Neural progenitor cell (in vitro differentiated cells): ENCODE data around the gene RAB1B. TPM values are rescaled to one million over a fixed set of nuclear protein-coding genes. Genes with fewer than 3 reads are reported as not detected.
"Not testable (repeated sequence)": the region's sequence is repeated elsewhere in the genome, so short reads cannot be mapped to it uniquely, and the experiment has no call there.

ENCODE experiments used
- DNase-seq: peaks from one replicate; pipeline ENCODE4 v3.0.0-alpha.2; 2016; ENCODE audit warnings: low spot score
- H2AFZ ChIP-seq: fragments of 200-600 bp; sonication (generic); replicated peaks from 2 replicates; pipeline ENCODE4 v1.6.1; 2016; ENCODE audit warnings: antibody characterized with exemption
- H3F3A ChIP-seq: fragments of 200-600 bp; sonication (generic); 2 replicates; pipeline ENCODE4 v1.6.1; 2016; ENCODE audit warnings: antibody characterized with exemption, low read depth
- H3K27ac ChIP-seq: fragments of 200-600 bp; sonication (generic); 2 replicates; pipeline ENCODE4 v1.5.1; 2016; ENCODE audit warnings: mild to moderate bottlenecking
- H3K27me3 ChIP-seq: fragments of 200-600 bp; sonication (generic); 2 replicates; pipeline ENCODE4 v1.6.1; 2016; ENCODE audit warnings: mild to moderate bottlenecking, moderate library complexity
- H3K36me3 ChIP-seq: fragments of 200-600 bp; sonication (generic); 2 replicates; pipeline ENCODE4 v1.5.1; 2016
- H3K4me1 ChIP-seq: fragments of 200-600 bp; sonication (generic); 2 replicates; pipeline ENCODE4 v1.6.1; 2016; ENCODE audit warnings: mixed run types
- H3K4me2 ChIP-seq: fragments of 200-600 bp; sonication (generic); 2 replicates; pipeline ENCODE4 v1.6.1; 2016
- H3K4me3 ChIP-seq: fragments of 200-600 bp; sonication (generic); 2 replicates; pipeline ENCODE4 v1.5.1; 2016
- H3K79me2 ChIP-seq: fragments of 200-600 bp; sonication (generic); 2 replicates; pipeline ENCODE4 v1.6.1; 2016; ENCODE audit warnings: low read depth
- H3K9ac ChIP-seq: fragments of 200-600 bp; sonication (generic); 2 replicates; pipeline ENCODE4 v1.6.1; 2016
- H3K9me3 ChIP-seq: fragments of 200-600 bp; sonication (generic); 2 replicates; pipeline ENCODE4 v1.5.1; 2016; ENCODE audit warnings: low read depth
- H4K20me1 ChIP-seq: fragments of 200-600 bp; sonication (generic); 2 replicates; pipeline ENCODE4 v1.6.1; 2016; ENCODE audit warnings: low read depth
- H3K27ac Mint-ChIP-seq: 3 replicates; pipeline ENCODE4 v1.8.0; 2021; ENCODE audit warnings: mixed read lengths
- H3K27me3 Mint-ChIP-seq: 2 replicates; pipeline ENCODE4 v1.8.0; 2022; ENCODE audit warnings: low read depth, mild to moderate bottlenecking, inconsistent platforms, moderate library complexity, mixed read lengths; ENCODE audit not compliant: insufficient read depth
- H3K36me3 Mint-ChIP-seq: 3 replicates; pipeline ENCODE4 v1.8.0; 2021; ENCODE audit warnings: mixed read lengths
- H3K4me1 Mint-ChIP-seq: 3 replicates; pipeline ENCODE4 v1.8.0; 2021; ENCODE audit warnings: mixed read lengths
- H3K4me3 Mint-ChIP-seq: 3 replicates; pipeline ENCODE4 v1.8.0; 2021; ENCODE audit warnings: mild to moderate bottlenecking, moderate library complexity, mixed read lengths
- H3K9me3 Mint-ChIP-seq: 3 replicates; pipeline ENCODE4 v1.8.0; 2020; ENCODE audit warnings: mixed read lengths
- EZH2 ChIP-seq: fragments of 200-600 bp; sonication (generic); IDR thresholded peaks from 2 replicates; pipeline ENCODE4 v1.6.1; 2017; ENCODE audit warnings: antibody characterized with exemption, mild to moderate bottlenecking, moderate library complexity
- EZH2phosphoT487 ChIP-seq: fragments of 200-600 bp; sonication (generic); IDR thresholded peaks from 2 replicates; pipeline ENCODE4 v1.6.1; 2017; ENCODE audit warnings: antibody characterized with exemption
- total RNA-seq: library from RNA; depleted of rRNA; stranded (reverse); fragments of >200 nt; gene quantifications from 2 replicates; pipeline ENCODE4 v1.2.3, GENCODE V29; 2015; ENCODE audit warnings: low replicate concordance
- TF ChIP-seq, protein P1 (sequence below): fragments of 200-600 bp; sonication (generic); IDR thresholded peaks from 2 replicates; pipeline ENCODE4 v1.5.1; 2017; ENCODE audit warnings: antibody characterized with exemption, mild to moderate bottlenecking

Gene RAB1B
- total RNA-seq, 1 donor from 2014 or later, result 54.0 TPM

DNA sequence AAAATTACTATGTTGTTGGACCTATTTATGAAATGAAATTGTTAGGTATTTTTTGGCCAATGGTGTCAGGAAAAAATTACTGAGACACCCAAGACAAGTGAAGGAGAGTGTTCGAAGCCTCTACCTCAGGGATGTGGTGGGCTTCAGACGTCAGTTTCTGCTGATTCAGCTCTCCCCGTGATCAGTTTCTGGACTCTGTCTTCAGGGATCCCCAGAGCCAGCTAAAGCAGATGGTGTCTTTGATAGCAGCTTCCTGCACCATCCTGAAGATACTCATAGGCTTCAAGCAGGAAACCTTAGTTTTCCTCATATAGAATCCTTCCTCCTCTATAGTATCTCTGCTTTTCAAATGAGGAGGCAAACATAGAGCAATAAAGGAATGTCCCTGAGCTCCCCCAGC lies 41.0 kb downstream of the RAB1B start:
- Histone ChIP-seq H3K4me1 (peaks cover 9% of the 10 kb centered on the region), H3K27me3 (peaks cover 22% of the 10 kb centered on the region), H3K9me3 (no peaks in the 10 kb centered on the region), H3K36me3 (no peaks in the 10 kb centered on the region), H3K79me2 (no peaks in the 10 kb centered on the region), H2AFZ (no peak overlapping the region), H4K20me1 (no peaks in the 10 kb centered on the region), H3F3A (peaks cover 34% of the 10 kb centered on the region), H3K27ac (no peak overlapping the region), H3K9ac (no peak overlapping the region), H3K4me3 (no peak overlapping the region), H3K4me2 (no peak overlapping the region)
- TF ChIP-seq EZH2phosphoT487 (no peak), EZH2 (no peak)
- TF ChIP-seq, protein P1, sequence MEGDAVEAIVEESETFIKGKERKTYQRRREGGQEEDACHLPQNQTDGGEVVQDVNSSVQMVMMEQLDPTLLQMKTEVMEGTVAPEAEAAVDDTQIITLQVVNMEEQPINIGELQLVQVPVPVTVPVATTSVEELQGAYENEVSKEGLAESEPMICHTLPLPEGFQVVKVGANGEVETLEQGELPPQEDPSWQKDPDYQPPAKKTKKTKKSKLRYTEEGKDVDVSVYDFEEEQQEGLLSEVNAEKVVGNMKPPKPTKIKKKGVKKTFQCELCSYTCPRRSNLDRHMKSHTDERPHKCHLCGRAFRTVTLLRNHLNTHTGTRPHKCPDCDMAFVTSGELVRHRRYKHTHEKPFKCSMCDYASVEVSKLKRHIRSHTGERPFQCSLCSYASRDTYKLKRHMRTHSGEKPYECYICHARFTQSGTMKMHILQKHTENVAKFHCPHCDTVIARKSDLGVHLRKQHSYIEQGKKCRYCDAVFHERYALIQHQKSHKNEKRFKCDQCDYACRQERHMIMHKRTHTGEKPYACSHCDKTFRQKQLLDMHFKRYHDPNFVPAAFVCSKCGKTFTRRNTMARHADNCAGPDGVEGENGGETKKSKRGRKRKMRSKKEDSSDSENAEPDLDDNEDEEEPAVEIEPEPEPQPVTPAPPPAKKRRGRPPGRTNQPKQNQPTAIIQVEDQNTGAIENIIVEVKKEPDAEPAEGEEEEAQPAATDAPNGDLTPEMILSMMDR, result no peak
- DNase-seq, result no peak
- peaks cover 10% of the 10 kb centered on the region for H3K27me3 Mint-ChIP-seq
- no peaks in the 10 kb centered on the region for H3K9me3 Mint-ChIP-seq
- H3K36me3 Mint-ChIP-seq, result no peaks in the 10 kb centered on the region
- no peak overlapping the region for H3K27ac Mint-ChIP-seq
- peaks cover 13% of the 10 kb centered on the region for H3K4me1 Mint-ChIP-seq
- peak overlapping the region; percentile 30 for H3K4me3 Mint-ChIP-seq

DNA sequence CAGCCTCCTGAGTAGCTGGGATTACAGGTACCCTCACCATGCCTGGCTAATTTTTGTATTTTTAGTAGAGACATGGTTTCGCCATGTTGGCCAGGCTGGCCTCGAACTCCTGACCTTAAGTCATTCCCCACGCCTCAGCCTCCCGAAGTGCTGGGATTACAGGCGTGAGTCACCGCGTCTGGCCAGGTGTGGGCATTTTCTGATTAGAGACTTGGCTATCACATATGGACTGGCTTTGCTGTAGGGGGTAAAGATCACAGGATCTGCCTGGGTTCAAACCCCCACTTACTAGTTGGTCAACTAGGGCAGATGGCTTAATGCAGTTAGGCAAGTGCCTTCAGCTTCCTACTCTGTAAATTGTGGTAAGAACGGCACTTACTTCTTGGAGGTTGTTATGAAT lies 41.9 kb downstream of the RAB1B start:
- Mint-ChIP-seq H3K9me3 (no peaks in the 10 kb centered on the region), H3K27ac (no peak overlapping the region), H3K27me3 (peaks cover 12% of the 10 kb centered on the region), H3K4me3 (no peak overlapping the region), H3K4me1 (peaks cover 17% of the 10 kb centered on the region), H3K36me3 (no peaks in the 10 kb centered on the region)
- Histone ChIP-seq H3K27me3 (peaks cover 23% of the 10 kb centered on the region), H2AFZ (no peak overlapping the region), H3K4me2 (no peak overlapping the region), H3K4me3 (no peak overlapping the region), H3K9ac (no peak overlapping the region), H3F3A (peaks cover 34% of the 10 kb centered on the region), H3K36me3 (no peaks in the 10 kb centered on the region), H3K79me2 (no peaks in the 10 kb centered on the region), H3K9me3 (no peaks in the 10 kb centered on the region), H4K20me1 (no peaks in the 10 kb centered on the region), H3K27ac (no peak overlapping the region), H3K4me1 (peaks cover 9% of the 10 kb centered on the region)
- DNase-seq, result no peak
- TF ChIP-seq EZH2phosphoT487 (no peak), EZH2 (no peak)
- TF ChIP-seq, protein P1, result no peak

DNA sequence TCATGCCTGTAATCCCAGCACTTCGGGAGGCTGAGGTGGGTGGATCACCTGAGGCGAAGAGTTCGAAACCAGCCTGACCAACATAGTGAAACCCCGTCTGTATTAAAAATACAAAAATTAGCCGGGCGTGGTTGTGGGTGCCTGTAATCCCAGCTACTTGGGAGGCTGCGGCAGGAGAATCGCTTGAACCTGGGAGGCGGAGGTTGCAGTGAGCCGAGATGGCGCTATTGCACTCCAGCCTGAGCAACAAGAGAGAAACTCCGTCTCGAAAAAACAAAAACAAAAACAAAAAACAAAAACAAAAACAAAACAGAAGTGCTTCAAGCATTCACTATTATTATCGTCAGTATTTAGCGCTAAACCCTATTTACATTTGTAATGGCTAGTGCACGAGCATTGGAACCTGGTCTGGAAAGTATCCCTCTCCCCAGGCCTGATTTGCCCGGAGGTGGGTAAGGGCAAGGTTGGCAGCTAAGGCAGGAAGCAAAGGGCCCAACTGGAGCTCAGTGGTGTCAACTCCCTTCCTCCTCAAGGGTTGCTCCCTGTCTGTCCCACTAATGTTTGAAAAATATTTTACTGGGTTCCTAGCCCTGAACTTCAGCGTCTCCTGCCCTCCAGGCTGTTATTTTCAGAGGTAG lies 42.5 kb downstream of the RAB1B start:
- not testable (repeated sequence) for H3K4me2 ChIP-seq, H3K27ac ChIP-seq, H3K9ac ChIP-seq, H3K36me3 Mint-ChIP-seq, H3K79me2 ChIP-seq, H3K36me3 ChIP-seq, H3K4me3 ChIP-seq, H2AFZ ChIP-seq, H3K9me3 Mint-ChIP-seq, H3K9me3 ChIP-seq, H3K4me1 ChIP-seq, H3K27ac Mint-ChIP-seq, H4K20me1 ChIP-seq, DNase-seq
- Histone ChIP-seq H3F3A (peaks cover 34% of the 10 kb centered on the region), H3K27me3 (peaks cover 28% of the 10 kb centered on the region)
- Mint-ChIP-seq H3K4me3 (peak overlapping the region; percentile 91), H3K27me3 (peaks cover 13% of the 10 kb centered on the region), H3K4me1 (peaks cover 21% of the 10 kb centered on the region)

DNA sequence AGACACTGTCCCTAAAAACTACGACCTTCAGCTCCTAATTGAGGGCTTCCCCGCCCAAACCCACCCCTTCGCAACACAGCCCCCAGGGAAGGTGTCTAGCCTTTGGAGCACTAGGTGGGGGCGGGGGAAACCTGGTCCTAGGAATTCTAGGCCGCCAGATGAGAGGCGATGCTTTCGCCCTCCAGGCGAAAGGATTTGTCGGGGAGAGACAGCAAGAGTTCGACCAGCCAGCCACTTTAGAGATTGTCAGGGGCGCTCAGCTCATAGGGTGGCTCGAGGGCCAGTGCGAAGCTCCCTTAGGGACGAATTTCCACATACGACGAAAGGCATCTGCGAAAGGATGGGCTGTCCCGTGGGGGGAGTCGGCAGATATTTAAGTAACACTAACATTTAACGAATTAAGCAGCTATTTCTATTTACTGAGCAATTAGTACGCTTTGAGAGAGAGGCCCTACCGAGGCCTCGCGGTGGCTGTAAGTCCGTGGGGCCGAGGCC lies 43.1 kb downstream of the RAB1B start:
- no peaks in the 10 kb centered on the region for H3K36me3 Mint-ChIP-seq
- peaks cover 21% of the 10 kb centered on the region for H3K4me1 Mint-ChIP-seq
- H3K27ac Mint-ChIP-seq, result peak overlapping the region; percentile 84
- no peaks in the 10 kb centered on the region for H4K20me1 ChIP-seq
- TF ChIP-seq, protein P1, result no peak
- TF ChIP-seq EZH2, result no peak
- no peak for TF ChIP-seq EZH2phosphoT487
- peaks cover 11% of the 10 kb centered on the region for H3K27me3 Mint-ChIP-seq
- peaks cover 34% of the 10 kb centered on the region for H3F3A ChIP-seq
- no peaks in the 10 kb centered on the region for H3K36me3 ChIP-seq
- no peaks in the 10 kb centered on the region for H3K79me2 ChIP-seq
- H3K4me2 ChIP-seq, result peak overlapping the region; percentile 74
- H3K4me3 Mint-ChIP-seq, result peak overlapping the region; percentile 91
- H3K9ac ChIP-seq, result no peak overlapping the region
- no peaks in the 10 kb centered on the region for H3K9me3 Mint-ChIP-seq
- peak overlapping the region; percentile 53 for H3K4me3 ChIP-seq
- peak overlapping the region; percentile 95 for H2AFZ ChIP-seq
- DNase-seq, result no peak
- H3K27ac ChIP-seq, result no peak overlapping the region
- no peaks in the 10 kb centered on the region for H3K9me3 ChIP-seq
- H3K27me3 ChIP-seq, result peaks cover 30% of the 10 kb centered on the region
- peaks cover 9% of the 10 kb centered on the region for H3K4me1 ChIP-seq
